Stimulated activated CD8-positive, alpha-beta memory T cell treated with anti-CD3 and anti-CD28 coated beads, Interleukin-4, amount 100 ng/mL, for 1 hour (primary cell): Measurements from ENCODE around the gene TMEM171.

Experiments used
- DNase-seq, 2 donors: peaks; one replicate each; pipeline ENCODE4 v3.0.0-alpha.2; 2020; ENCODE audit warnings: low read depth in 2 of 2, low spot score in 1 of 2

The TMEM171 gene

GRCh38 chr5:73151766-73152410 lies 31.5 kb downstream of the TMEM171 start:
- no peak for DNase-seq

GRCh38 chr5:73152411-73153388 lies 32.3 kb downstream of the TMEM171 start:
- DNase-seq, result no peak

GRCh38 chr5:73153513-73153912 lies 33.1 kb downstream of the TMEM171 start:
- no peak for DNase-seq

GRCh38 chr5:73154208-73155006 lies 34.0 kb downstream of the TMEM171 start:
- DNase-seq, result no peak

GRCh38 chr5:73155271-73156222 lies 35.2 kb downstream of the TMEM171 start:
- no peak for DNase-seq

- DNase-seq, result no peak
Observed at GRCh38 chr5:73157414-73158303, 37.3 kb downstream of the TMEM171 start.

GRCh38 chr5:73158313-73158712 lies 37.9 kb downstream of the TMEM171 start:
- DNase-seq, result no peak

- no peak for DNase-seq
Observed at GRCh38 chr5:73160239-73160671, 39.9 kb downstream of the TMEM171 start.

GRCh38 chr5:73170522-73170921 lies 50.1 kb downstream of the TMEM171 start:
- DNase-seq, result no peak

- DNase-seq, result no peak
Observed at GRCh38 chr5:73171495-73171894, 51.1 kb downstream of the TMEM171 start.

GRCh38 chr5:73172951-73173350 lies 52.6 kb downstream of the TMEM171 start, which contains the start of gene TMEM174:
Gene TMEM174, plus strand, starts transcription at chr5:73173193. Its CDS starts 51 bp downstream, at chr5:73173244.
- DNase-seq, result no peak

- no peak for DNase-seq
Observed at GRCh38 chr5:73174100-73174815, 53.9 kb downstream of the TMEM171 start.

GRCh38 chr5:73176250-73176649 lies 55.9 kb downstream of the TMEM171 start:
- DNase-seq, result no peak

GRCh38 chr5:73178265-73178664 lies 57.9 kb downstream of the TMEM171 start:
- no peak for DNase-seq

GRCh38 chr5:73179730-73180129 lies 59.4 kb downstream of the TMEM171 start:
- no peak for DNase-seq

- no peak for DNase-seq
Observed at GRCh38 chr5:73180566-73180965, 60.2 kb downstream of the TMEM171 start.
